K562 (cell line): ENCODE measurements around the gene PSAP. TPM values are rescaled to one million over a fixed set of nuclear protein-coding genes. Genes with fewer than 3 reads are reported as not detected.

ENCODE experiments used
- GMEB1 ChIP-seq: fragments of 250-450 bp; sonication (Bioruptor Pico); IDR thresholded peaks from 2 replicates; pipeline ENCODE4 v1.4.0; 2020; ENCODE audit warnings: mild to moderate bottlenecking
- MAX ChIP-seq: sonication (generic); formaldehyde crosslinking; IDR thresholded peaks from 2 replicates; pipeline ENCODE4 v1.9.0; 2022; ENCODE audit warnings: mild to moderate bottlenecking, missing genetic modification reagents
- MLLT1 ChIP-seq, 2 experiments: fragments of 450-650 bp; IDR thresholded peaks; 2 replicates each; pipeline ENCODE4 v1.6.1; 2016
- PHB ChIP-seq: fragments of 250-450 bp; sonication (Bioruptor Pico); IDR thresholded peaks from 2 replicates; pipeline ENCODE4 v1.5.0; 2021
- PKNOX1 ChIP-seq: fragments of 450-650 bp; IDR thresholded peaks from 2 replicates; pipeline ENCODE4 v1.6.1; 2016
- SMARCC2 ChIP-seq: fragments of 450-650 bp; IDR thresholded peaks from 2 replicates; pipeline ENCODE4 v1.6.1; 2017; ENCODE audit warnings: antibody characterized with exemption, moderate library complexity, mild to moderate bottlenecking, low read depth
- SNRNP70 ChIP-seq: fragments of 200-400 bp; formaldehyde crosslinking; optimal IDR thresholded peaks from 2 replicates; pipeline ENCODE3; 2017; ENCODE audit warnings: low read depth, low read length
- TGIF2 ChIP-seq: sonication (generic); formaldehyde crosslinking; IDR thresholded peaks from 2 replicates; pipeline ENCODE4 v1.8.1; 2022; ENCODE audit warnings: mild to moderate bottlenecking, missing genetic modification reagents, moderate library complexity
- ZNF274 ChIP-seq: IDR thresholded peaks from 2 replicates; pipeline ENCODE4 v1.6.1; 2011; ENCODE audit warnings: low read depth, mild to moderate bottlenecking, low read length, moderate library complexity, borderline replicate concordance
- ZNF77 ChIP-seq: fragments of 250-450 bp; sonication (Bioruptor Pico); IDR thresholded peaks from 2 replicates; pipeline ENCODE4 v1.5.0; 2020
- polyA plus RNA-seq, 8 experiments: library from polyadenylated mRNA; depleted of rRNA in 4 of 8; stranded (reverse) in 5 of 8; unstranded in 3 of 8; fragments of >200 nt; fragmentation: Nextera tagmentation in 2 of 8; fragmentation: Illumina TruSeq in 1 of 8; extraction: Ambion mirVana in 2 of 8; extraction: Trizol in 1 of 8; gene quantifications; 2 replicates each; pipeline versions ENCODE4 v1.2.1 to v1.2.3, GENCODE V29; 2011 to 2014; ENCODE audit warnings: inconsistent platforms in 1 of 8, missing spikeins in 1 of 8
- total RNA-seq, 7 experiments: library from RNA; depleted of rRNA in 6 of 7; stranded (reverse); fragments of >200 nt in 6 of 7; fragmentation: Illumina TruSeq in 2 of 7; extraction: Trizol in 2 of 7; gene quantifications; 2 replicates each; pipeline versions ENCODE4 v1.2.1 to v1.2.3, GENCODE V29; 2011 to 2021; ENCODE audit warnings: low replicate concordance in 1 of 7
- TF ChIP-seq, protein P1 (sequence below): fragments of 450-650 bp; IDR thresholded peaks from 2 replicates; pipeline ENCODE4 v1.6.1; 2016; ENCODE audit warnings: low read depth, mild to moderate bottlenecking, moderate library complexity
- TF ChIP-seq, protein P2 (sequence below): fragments of 250-450 bp; sonication (Bioruptor Pico); IDR thresholded peaks from 2 replicates; pipeline ENCODE4 v1.9.0; 2021; ENCODE audit warnings: mild to moderate bottlenecking, inconsistent platforms

Gene PSAP
- total and polyA plus RNA-seq, 9 of the 15 experiments (the other 6 are each of a cell fraction or from before 2014, with no cell fraction given) = 245 to 700 (median 429) TPM

DNA sequence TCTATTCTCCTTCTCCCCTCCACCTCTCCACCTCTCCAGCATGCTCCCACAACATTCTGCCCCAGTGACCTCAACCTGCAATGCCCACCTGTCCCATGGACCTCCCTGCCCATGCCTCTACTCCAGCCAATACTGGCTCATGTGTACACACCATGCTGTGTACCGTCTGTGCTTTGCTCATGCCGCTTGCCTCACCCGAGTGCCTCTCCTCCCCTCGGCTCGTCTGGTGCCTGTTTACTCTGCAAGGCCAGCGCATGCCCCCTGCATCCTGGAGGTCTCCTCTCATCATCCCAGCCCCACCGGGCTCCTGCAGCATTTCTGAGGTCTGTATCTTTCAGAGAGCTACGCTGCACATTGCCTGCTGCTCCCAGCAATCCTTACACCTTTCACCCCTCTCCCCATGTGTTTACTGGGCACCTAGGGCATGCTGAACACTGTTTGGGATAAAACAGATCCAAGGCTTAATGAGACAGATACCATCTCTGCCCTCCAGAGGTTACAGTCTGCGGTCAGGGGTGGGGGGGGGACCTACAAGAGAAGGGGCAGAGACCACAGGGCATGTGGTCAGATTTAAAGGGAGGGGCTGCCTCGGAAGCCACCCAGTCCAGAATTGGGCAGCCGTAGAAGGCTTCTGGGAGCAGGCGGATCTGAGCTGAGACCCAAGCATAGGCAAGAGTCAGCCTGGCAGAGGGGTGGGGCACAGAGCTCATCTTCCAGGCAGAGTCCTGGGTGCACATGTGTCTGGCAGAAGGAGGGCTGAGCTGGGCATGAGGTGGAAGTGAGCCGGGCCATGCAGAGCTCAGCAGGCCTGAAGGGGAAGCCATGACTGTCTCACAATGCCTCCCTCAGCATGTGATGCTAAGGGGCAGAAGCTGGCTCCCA is 29.6 kb upstream of the PSAP start (continued):
- TF ChIP-seq SMARCC2 (no peak), PKNOX1 (no peak), SNRNP70 (no peak), GMEB1 (no peak), ZNF77 (CRISPR knock-in tag) (no peak), ZNF274 (no peak), TGIF2 (CRISPR knock-in tag) (no peak), PHB (CRISPR knock-in tag) (no peak), MAX (CRISPR knock-in tag) (no peak), MLLT1 (IDR thresholded peaks at IDR 0.05) (no peak)
- TF ChIP-seq, protein P1, sequence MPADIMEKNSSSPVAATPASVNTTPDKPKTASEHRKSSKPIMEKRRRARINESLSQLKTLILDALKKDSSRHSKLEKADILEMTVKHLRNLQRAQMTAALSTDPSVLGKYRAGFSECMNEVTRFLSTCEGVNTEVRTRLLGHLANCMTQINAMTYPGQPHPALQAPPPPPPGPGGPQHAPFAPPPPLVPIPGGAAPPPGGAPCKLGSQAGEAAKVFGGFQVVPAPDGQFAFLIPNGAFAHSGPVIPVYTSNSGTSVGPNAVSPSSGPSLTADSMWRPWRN = no peak
- TF ChIP-seq, protein P2, sequence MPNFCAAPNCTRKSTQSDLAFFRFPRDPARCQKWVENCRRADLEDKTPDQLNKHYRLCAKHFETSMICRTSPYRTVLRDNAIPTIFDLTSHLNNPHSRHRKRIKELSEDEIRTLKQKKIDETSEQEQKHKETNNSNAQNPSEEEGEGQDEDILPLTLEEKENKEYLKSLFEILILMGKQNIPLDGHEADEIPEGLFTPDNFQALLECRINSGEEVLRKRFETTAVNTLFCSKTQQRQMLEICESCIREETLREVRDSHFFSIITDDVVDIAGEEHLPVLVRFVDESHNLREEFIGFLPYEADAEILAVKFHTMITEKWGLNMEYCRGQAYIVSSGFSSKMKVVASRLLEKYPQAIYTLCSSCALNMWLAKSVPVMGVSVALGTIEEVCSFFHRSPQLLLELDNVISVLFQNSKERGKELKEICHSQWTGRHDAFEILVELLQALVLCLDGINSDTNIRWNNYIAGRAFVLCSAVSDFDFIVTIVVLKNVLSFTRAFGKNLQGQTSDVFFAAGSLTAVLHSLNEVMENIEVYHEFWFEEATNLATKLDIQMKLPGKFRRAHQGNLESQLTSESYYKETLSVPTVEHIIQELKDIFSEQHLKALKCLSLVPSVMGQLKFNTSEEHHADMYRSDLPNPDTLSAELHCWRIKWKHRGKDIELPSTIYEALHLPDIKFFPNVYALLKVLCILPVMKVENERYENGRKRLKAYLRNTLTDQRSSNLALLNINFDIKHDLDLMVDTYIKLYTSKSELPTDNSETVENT (CRISPR knock-in tag) = peak; percentile 36; the same call in 1 of the 2 replicates
